Measurements from ENCODE around the gene PKP1. TPM values are rescaled to one million over a fixed set of nuclear protein-coding genes. Genes with fewer than 3 reads are reported as not detected.

Gene PKP1
- total and polyA plus RNA-seq, 2 experiments from 2014 or later = 0.03 TPM; not detected in 1

- H3K4me1 ChIP-seq (ENCODE audit: low read depth) = no peaks in the 10 kb centered on the region
- no peak for TF ChIP-seq CTCF (IDR thresholded peaks at IDR 0.05; ENCODE audit: low read depth, low read length)
- peaks cover 37% of the 10 kb centered on the region for H3K27me3 ChIP-seq
- H3K9me3 ChIP-seq (ENCODE audit: low read depth) = no peaks in the 10 kb centered on the region
- DNase-seq (ENCODE audit: low read depth in 1 of 2, low spot score in 1 of 2) = no peak
- H3K4me3 ChIP-seq = no peak overlapping the region
- H3K36me3 ChIP-seq = no peaks in the 10 kb centered on the region
- no peak overlapping the region for H3K27ac ChIP-seq
Observed at GRCh38 chr1:201262963-201263608, 20.2 kb upstream of the PKP1 start.

- Histone ChIP-seq H3K27me3 (peaks cover 35% of the 10 kb centered on the region), H3K36me3 (no peaks in the 10 kb centered on the region), H3K9me3 (ENCODE audit: low read depth) (no peaks in the 10 kb centered on the region), H3K27ac (no peak overlapping the region), H3K4me1 (ENCODE audit: low read depth) (peaks cover 6% of the 10 kb centered on the region), H3K4me3 (no peak overlapping the region)
- no peak for DNase-seq (ENCODE audit: low read depth in 1 of 2, low spot score in 1 of 2)
- TF ChIP-seq CTCF (IDR thresholded peaks at IDR 0.05; ENCODE audit: low read depth, low read length) = no peak
Observed at GRCh38 chr1:201264072-201264471, 19.2 kb upstream of the PKP1 start.

GRCh38 chr1:201264554-201264953 is 18.8 kb upstream of the PKP1 start:
- no peak overlapping the region for H3K4me3 ChIP-seq
- H3K4me1 ChIP-seq (ENCODE audit: low read depth) = peaks cover 7% of the 10 kb centered on the region
- H3K36me3 ChIP-seq = no peaks in the 10 kb centered on the region
- H3K27me3 ChIP-seq = peaks cover 30% of the 10 kb centered on the region
- DNase-seq (ENCODE audit: low read depth in 1 of 2, low spot score in 1 of 2) = no peak
- no peaks in the 10 kb centered on the region for H3K9me3 ChIP-seq (ENCODE audit: low read depth)
- H3K27ac ChIP-seq = no peak overlapping the region
- no peak for TF ChIP-seq CTCF (IDR thresholded peaks at IDR 0.05; ENCODE audit: low read depth, low read length)

GRCh38 chr1:201265756-201266155 is 17.6 kb upstream of the PKP1 start:
- Histone ChIP-seq H3K9me3 (ENCODE audit: low read depth) (no peaks in the 10 kb centered on the region), H3K4me3 (no peak overlapping the region), H3K27me3 (peaks cover 18% of the 10 kb centered on the region), H3K27ac (no peak overlapping the region), H3K36me3 (no peaks in the 10 kb centered on the region), H3K4me1 (ENCODE audit: low read depth) (peaks cover 7% of the 10 kb centered on the region)
- TF ChIP-seq CTCF (IDR thresholded peaks at IDR 0.05; ENCODE audit: low read depth, low read length) = no peak
- no peak for DNase-seq (ENCODE audit: low read depth in 1 of 2, low spot score in 1 of 2)

GRCh38 chr1:201266276-201266675 is 17.0 kb upstream of the PKP1 start:
- Histone ChIP-seq H3K36me3 (no peaks in the 10 kb centered on the region), H3K4me3 (no peak overlapping the region), H3K27me3 (peaks cover 13% of the 10 kb centered on the region), H3K4me1 (ENCODE audit: low read depth) (peaks cover 7% of the 10 kb centered on the region), H3K9me3 (ENCODE audit: low read depth) (no peaks in the 10 kb centered on the region), H3K27ac (no peak overlapping the region)
- DNase-seq (ENCODE audit: low read depth in 1 of 2, low spot score in 1 of 2) = no peak
- TF ChIP-seq CTCF (IDR thresholded peaks at IDR 0.05; ENCODE audit: low read depth, low read length) = no peak

Measured in cardiac muscle cell (in vitro differentiated cells and primary cell).